ENCODE data around the gene TMCC1. TPM values are rescaled to one million over a fixed set of nuclear protein-coding genes. Genes with fewer than 3 reads are reported as not detected.
"Not testable (repeated sequence)": the region's sequence is repeated elsewhere in the genome, so short reads cannot be mapped to it uniquely, and the experiment has no call there.

Gene TMCC1
- total RNA-seq, 1 donor from 2014 or later: 16.7 TPM

DNA sequence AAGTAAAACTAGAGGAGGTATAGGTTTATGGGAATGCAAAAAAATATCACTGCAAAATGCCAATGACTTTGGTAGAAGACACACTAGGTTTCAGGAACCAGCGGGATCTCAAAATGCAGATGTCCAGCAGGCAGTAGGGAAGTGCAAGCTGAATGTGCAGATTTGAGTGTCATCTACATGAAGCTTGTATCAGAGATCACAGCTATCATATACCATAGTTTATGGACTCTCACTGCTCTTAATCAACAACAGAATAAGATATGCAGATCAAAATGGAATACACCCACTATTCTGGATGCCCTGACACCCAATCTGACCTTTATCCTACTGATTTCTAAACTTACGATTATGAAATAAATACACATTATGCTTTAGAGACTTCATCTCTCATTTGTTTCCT is 27.7 kb downstream of the TMCC1 start:
- peaks cover 12% of the 10 kb centered on the region for H3K4me1 ChIP-seq
- no peak overlapping the region for H3K4me3 ChIP-seq
- no peaks in the 10 kb centered on the region for H3K9me3 ChIP-seq
- DNase-seq (ENCODE audit: extremely low spot score in 2 of 2): no peak
- no peak for TF ChIP-seq POLR2A (IDR thresholded peaks at IDR 0.05)
- TF ChIP-seq POLR2AphosphoS5 (IDR thresholded peaks at IDR 0.05; ENCODE audit: insufficient read depth in 1 of 2, low read depth in 1 of 2): no peak
- TF ChIP-seq, protein P1, sequence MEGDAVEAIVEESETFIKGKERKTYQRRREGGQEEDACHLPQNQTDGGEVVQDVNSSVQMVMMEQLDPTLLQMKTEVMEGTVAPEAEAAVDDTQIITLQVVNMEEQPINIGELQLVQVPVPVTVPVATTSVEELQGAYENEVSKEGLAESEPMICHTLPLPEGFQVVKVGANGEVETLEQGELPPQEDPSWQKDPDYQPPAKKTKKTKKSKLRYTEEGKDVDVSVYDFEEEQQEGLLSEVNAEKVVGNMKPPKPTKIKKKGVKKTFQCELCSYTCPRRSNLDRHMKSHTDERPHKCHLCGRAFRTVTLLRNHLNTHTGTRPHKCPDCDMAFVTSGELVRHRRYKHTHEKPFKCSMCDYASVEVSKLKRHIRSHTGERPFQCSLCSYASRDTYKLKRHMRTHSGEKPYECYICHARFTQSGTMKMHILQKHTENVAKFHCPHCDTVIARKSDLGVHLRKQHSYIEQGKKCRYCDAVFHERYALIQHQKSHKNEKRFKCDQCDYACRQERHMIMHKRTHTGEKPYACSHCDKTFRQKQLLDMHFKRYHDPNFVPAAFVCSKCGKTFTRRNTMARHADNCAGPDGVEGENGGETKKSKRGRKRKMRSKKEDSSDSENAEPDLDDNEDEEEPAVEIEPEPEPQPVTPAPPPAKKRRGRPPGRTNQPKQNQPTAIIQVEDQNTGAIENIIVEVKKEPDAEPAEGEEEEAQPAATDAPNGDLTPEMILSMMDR (IDR thresholded peaks at IDR 0.05): no peak
- H3K36me3 ChIP-seq: no peaks in the 10 kb centered on the region
- H3K27me3 ChIP-seq: no peaks in the 10 kb centered on the region
- intact Hi-C loops (cut with DNase I): no loop called here
- H3K27ac ChIP-seq: no peak overlapping the region

GRCh38 chr3:129864519-129864918 is 29.0 kb downstream of the TMCC1 start:
- Histone ChIP-seq H3K9me3 (no peaks in the 10 kb centered on the region), H3K4me3 (no peak overlapping the region), H3K27me3 (no peaks in the 10 kb centered on the region), H3K27ac (no peak overlapping the region), H3K4me1 (peaks cover 12% of the 10 kb centered on the region), H3K36me3 (no peaks in the 10 kb centered on the region)
- no peak for TF ChIP-seq POLR2AphosphoS5 (IDR thresholded peaks at IDR 0.05; ENCODE audit: insufficient read depth in 1 of 2, low read depth in 1 of 2)
- TF ChIP-seq, protein P1 (IDR thresholded peaks at IDR 0.05): no peak
- no peak for TF ChIP-seq POLR2A (IDR thresholded peaks at IDR 0.05)
- DNase-seq (ENCODE audit: extremely low spot score in 2 of 2): no peak
- intact Hi-C loops (cut with DNase I): no loop called here

DNA sequence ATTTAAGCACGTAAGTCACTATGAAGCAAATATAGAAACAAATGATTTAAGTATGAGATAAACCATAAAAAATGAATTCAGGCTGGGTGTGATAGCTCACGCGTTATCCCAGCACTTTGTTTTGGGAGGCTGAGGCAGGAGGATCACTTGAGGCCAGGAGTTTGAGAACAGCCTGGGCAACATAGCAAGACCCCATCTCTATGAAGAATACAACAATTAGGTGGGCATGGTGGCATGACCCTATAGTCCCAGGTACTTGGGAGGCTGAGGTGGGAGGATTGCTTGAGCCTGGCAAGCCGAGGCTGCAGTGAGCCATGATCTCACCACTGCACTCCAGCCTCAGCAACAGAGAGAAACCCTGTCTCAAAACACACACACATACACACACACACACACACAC is 34.2 kb downstream of the TMCC1 start:
- Histone ChIP-seq H3K4me1 (peaks cover 27% of the 10 kb centered on the region), H3K27me3 (no peaks in the 10 kb centered on the region), H3K9me3 (no peaks in the 10 kb centered on the region), H3K27ac (no peak overlapping the region), H3K4me3 (no peak overlapping the region), H3K36me3 (no peaks in the 10 kb centered on the region)
- DNase-seq (ENCODE audit: extremely low spot score in 2 of 2): no peak
- intact Hi-C loops (cut with DNase I): no loop called here
- TF ChIP-seq POLR2AphosphoS5 (IDR thresholded peaks at IDR 0.05; ENCODE audit: insufficient read depth in 1 of 2, low read depth in 1 of 2): no peak
- TF ChIP-seq, protein P1 (IDR thresholded peaks at IDR 0.05): no peak
- TF ChIP-seq POLR2A (IDR thresholded peaks at IDR 0.05): no peak

- intact Hi-C loops (cut with DNase I): no loop called here
- H3K27me3 ChIP-seq: no peaks in the 10 kb centered on the region
- TF ChIP-seq POLR2AphosphoS5 (IDR thresholded peaks at IDR 0.05; ENCODE audit: insufficient read depth in 1 of 2, low read depth in 1 of 2) (no peak), POLR2A (IDR thresholded peaks at IDR 0.05) (no peak)
- TF ChIP-seq, protein P1 (IDR thresholded peaks at IDR 0.05): no peak
- H3K27ac ChIP-seq: peak overlapping the region; percentile 78
- H3K9me3 ChIP-seq: no peaks in the 10 kb centered on the region
- H3K4me1 ChIP-seq: peaks cover 28% of the 10 kb centered on the region
- DNase-seq (ENCODE audit: extremely low spot score in 2 of 2): no peak
- H3K4me3 ChIP-seq: no peak overlapping the region
- H3K36me3 ChIP-seq: no peaks in the 10 kb centered on the region
These were observed 35.6 kb downstream of the TMCC1 start for GRCh38 chr3:129857899-129858298.

GRCh38 chr3:129856790-129857189 is 36.7 kb downstream of the TMCC1 start:
- peak overlapping the region; percentile 78 for H3K27ac ChIP-seq
- intact Hi-C loops (cut with DNase I); H3K9me3 ChIP-seq; DNase-seq (ENCODE audit: extremely low spot score in 2 of 2); H3K27me3 ChIP-seq; H3K36me3 ChIP-seq; H3K4me3 ChIP-seq: not testable (repeated sequence)
- H3K4me1 ChIP-seq: peaks cover 28% of the 10 kb centered on the region
